Measurements from ENCODE around the gene ZFYVE28.
"Not testable (repeated sequence)": the region's sequence is repeated elsewhere in the genome, so short reads cannot be mapped to it uniquely, and the experiment has no call there.

Gene ZFYVE28

GRCh38 chr4:2280531-2281300 lies 137.7 kb downstream of the ZFYVE28 start:
- Mint-ChIP-seq H3K36me3 (no peaks in the 10 kb centered on the region), H3K4me1 (peaks cover 21% of the 10 kb centered on the region in 2 donors), H3K27me3 (peaks cover 0 to 5% of the 10 kb centered on the region in 2 donors), H3K27ac (peak overlapping the region; percentile 90), H3K4me3 (no peak overlapping the region), H3K9me3 (peaks cover 2 to 5% of the 10 kb centered on the region in 2 donors)
- DNase-seq (no peak), ATAC-seq (replicated peaks) (no peak)

GRCh38 chr4:2277956-2278355 lies 140.5 kb downstream of the ZFYVE28 start:
- ATAC-seq (replicated peaks) (no peak), DNase-seq (no peak)
- peaks cover under 1% of the 10 kb centered on the region in 2 donors for H3K9me3 Mint-ChIP-seq
- no peaks in the 10 kb centered on the region for H3K36me3 Mint-ChIP-seq
- H3K4me1 Mint-ChIP-seq = peaks cover 19 to 21% of the 10 kb centered on the region in 2 donors
- H3K4me3 Mint-ChIP-seq = no peak overlapping the region
- no peak overlapping the region for H3K27ac Mint-ChIP-seq
- H3K27me3 Mint-ChIP-seq = no peaks in the 10 kb centered on the region

GRCh38 chr4:2276581-2277325 lies 141.7 kb downstream of the ZFYVE28 start:
- Mint-ChIP-seq H3K36me3 (no peaks in the 10 kb centered on the region), H3K27me3 (no peaks in the 10 kb centered on the region), H3K4me3 (no peak overlapping the region), H3K27ac (no peak overlapping the region), H3K4me1 (peaks cover 10 to 11% of the 10 kb centered on the region in 2 donors), H3K9me3 (no peaks in the 10 kb centered on the region)
- ATAC-seq (replicated peaks) = no peak
- no peak for DNase-seq

GRCh38 chr4:2275546-2276251 lies 142.7 kb downstream of the ZFYVE28 start:
- Mint-ChIP-seq H3K4me3 (no peak overlapping the region), H3K9me3 (no peaks in the 10 kb centered on the region), H3K36me3 (no peaks in the 10 kb centered on the region), H3K27me3 (no peaks in the 10 kb centered on the region), H3K4me1 (peaks cover 0 to under 1% of the 10 kb centered on the region in 2 donors), H3K27ac (no peak overlapping the region)
- no peak for DNase-seq
- no peak for ATAC-seq (replicated peaks)

- not testable (repeated sequence) for H3K9me3 Mint-ChIP-seq; H3K4me3 Mint-ChIP-seq; H3K27ac Mint-ChIP-seq; H3K36me3 Mint-ChIP-seq; H3K27me3 Mint-ChIP-seq; ATAC-seq (replicated peaks); H3K4me1 Mint-ChIP-seq; DNase-seq
Measured at GRCh38 chr4:2275044-2275397, 143.4 kb downstream of the ZFYVE28 start.

- H3K4me1 Mint-ChIP-seq = peaks cover 0 to 2% of the 10 kb centered on the region in 2 donors
- H3K4me3 Mint-ChIP-seq = no peak overlapping the region
- H3K27me3 Mint-ChIP-seq = no peaks in the 10 kb centered on the region
- DNase-seq = no peak
- no peaks in the 10 kb centered on the region for H3K9me3 Mint-ChIP-seq
- ATAC-seq (replicated peaks) = no peak
- H3K27ac Mint-ChIP-seq = no peak overlapping the region
- no peaks in the 10 kb centered on the region for H3K36me3 Mint-ChIP-seq
Measured at GRCh38 chr4:2274320-2275043, 144.0 kb downstream of the ZFYVE28 start.

- no peaks in the 10 kb centered on the region for H3K9me3 Mint-ChIP-seq
- DNase-seq (no peak), ATAC-seq (replicated peaks) (no peak)
- H3K4me1 Mint-ChIP-seq = peaks cover 0 to 2% of the 10 kb centered on the region in 2 donors
- no peak overlapping the region for H3K27ac Mint-ChIP-seq
- H3K27me3 Mint-ChIP-seq = no peaks in the 10 kb centered on the region
- no peak overlapping the region for H3K4me3 Mint-ChIP-seq
- H3K36me3 Mint-ChIP-seq = no peaks in the 10 kb centered on the region
Measured at GRCh38 chr4:2273657-2274319, 144.7 kb downstream of the ZFYVE28 start.

GRCh38 chr4:2273221-2273620 lies 145.2 kb downstream of the ZFYVE28 start:
- Mint-ChIP-seq H3K9me3 (no peaks in the 10 kb centered on the region), H3K4me1 (peaks cover 0 to 2% of the 10 kb centered on the region in 2 donors), H3K27ac (no peak overlapping the region), H3K36me3 (no peaks in the 10 kb centered on the region), H3K27me3 (no peaks in the 10 kb centered on the region), H3K4me3 (no peak overlapping the region)
- DNase-seq (no peak), ATAC-seq (replicated peaks) (no peak)

- H3K4me3 Mint-ChIP-seq = no peak overlapping the region
- H3K36me3 Mint-ChIP-seq = no peaks in the 10 kb centered on the region
- H3K27ac Mint-ChIP-seq = no peak overlapping the region
- no peaks in the 10 kb centered on the region for H3K27me3 Mint-ChIP-seq
- peaks cover 0 to 2% of the 10 kb centered on the region in 2 donors for H3K4me1 Mint-ChIP-seq
- no peak for DNase-seq
- no peak for ATAC-seq (replicated peaks)
- no peaks in the 10 kb centered on the region for H3K9me3 Mint-ChIP-seq
Measured at GRCh38 chr4:2272828-2273120, 145.7 kb downstream of the ZFYVE28 start.

GRCh38 chr4:2272026-2272827 lies 146.2 kb downstream of the ZFYVE28 start:
- ATAC-seq (replicated peaks) (no peak), DNase-seq (no peak)
- peaks cover 0 to 2% of the 10 kb centered on the region in 2 donors for H3K4me1 Mint-ChIP-seq
- H3K9me3 Mint-ChIP-seq = no peaks in the 10 kb centered on the region
- no peak overlapping the region for H3K4me3 Mint-ChIP-seq
- peak overlapping the region; percentile 67 for H3K27ac Mint-ChIP-seq
- no peaks in the 10 kb centered on the region for H3K27me3 Mint-ChIP-seq
- H3K36me3 Mint-ChIP-seq = no peaks in the 10 kb centered on the region

GRCh38 chr4:2271279-2272025 lies 147.0 kb downstream of the ZFYVE28 start:
- Mint-ChIP-seq H3K27me3 (no peaks in the 10 kb centered on the region), H3K36me3 (no peaks in the 10 kb centered on the region), H3K4me1 (peaks cover 0 to 2% of the 10 kb centered on the region in 2 donors), H3K9me3 (no peaks in the 10 kb centered on the region), H3K27ac (no peak overlapping the region), H3K4me3 (no peak overlapping the region)
- ATAC-seq (replicated peaks) (no peak), DNase-seq (no peak)

- Mint-ChIP-seq H3K27ac (no peak overlapping the region), H3K27me3 (no peaks in the 10 kb centered on the region), H3K36me3 (no peaks in the 10 kb centered on the region), H3K4me3 (no peak overlapping the region), H3K4me1 (peaks cover 0 to 2% of the 10 kb centered on the region in 2 donors), H3K9me3 (no peaks in the 10 kb centered on the region)
- no peak for DNase-seq
- ATAC-seq (replicated peaks) = no peak
Measured at GRCh38 chr4:2270341-2271165, 147.9 kb downstream of the ZFYVE28 start.
